GM12865 (cell line): ENCODE data around the gene ABHD16A.
A peak's percentile ranks its signal among the peaks of the same experiment; 100 is the strongest.
"Not testable (repeated sequence)": the region's sequence is repeated elsewhere in the genome, so short reads cannot be mapped to it uniquely, and the experiment has no call there.

Source experiments
- DNase-seq: peaks from one replicate; pipeline ENCODE4 v3.0.0; 2010; ENCODE audit warnings: low read depth
- H3K4me3 ChIP-seq: 2 replicates; pipeline ENCODE4 v1.5.1; 2011; ENCODE audit warnings: mild to moderate bottlenecking, low read depth, low read length, control low read depth
- CTCF ChIP-seq: IDR thresholded peaks from 2 replicates; pipeline ENCODE4 v1.5.1; 2011; ENCODE audit warnings: low read length, control low read depth, low read depth, inconsistent platforms; ENCODE audit not compliant: insufficient read depth; ENCODE audit errors: missing control alignments

Gene ABHD16A

GRCh38 chr6:31712296-31712695, 9.2 kb upstream of the ABHD16A start:
- TF ChIP-seq CTCF, result peak; percentile 21
- no peak overlapping the region for H3K4me3 ChIP-seq
- DNase-seq, result no peak

GRCh38 chr6:31711233-31711632, 8.1 kb upstream of the ABHD16A start:
- H3K4me3 ChIP-seq, result no peak overlapping the region
- TF ChIP-seq CTCF, result no peak
- DNase-seq, result no peak

- no peak for DNase-seq
- H3K4me3 ChIP-seq, result no peak overlapping the region
- TF ChIP-seq CTCF, result no peak
Measured at GRCh38 chr6:31710523-31711219, 7.5 kb upstream of the ABHD16A start.

- not testable (repeated sequence) for H3K4me3 ChIP-seq, DNase-seq
Measured at GRCh38 chr6:31709157-31709556, 6.0 kb upstream of the ABHD16A start.

GRCh38 chr6:31708224-31708623, 5.1 kb upstream of the ABHD16A start:
- DNase-seq, result no peak
- no peak for TF ChIP-seq CTCF
- H3K4me3 ChIP-seq, result no peak overlapping the region

GRCh38 chr6:31707701-31708100, 4.6 kb upstream of the ABHD16A start:
- no peak for DNase-seq
- no peak for TF ChIP-seq CTCF
- no peak overlapping the region for H3K4me3 ChIP-seq

- TF ChIP-seq CTCF, result no peak
- no peak for DNase-seq
- no peak within 1 kb of the TSS for H3K4me3 ChIP-seq
Measured at GRCh38 chr6:31706599-31706998, 3.5 kb upstream of the ABHD16A start, which contains the start of gene LY6G6F. Gene LY6G6F (plus strand): TSS chr6:31706866. CDS start chr6:31706907, 41 bp downstream.
